Astrocyte of the hippocampus (primary cell): ENCODE data around the gene ENO2.

Experiments used
- DNase-seq: peaks from one replicate; pipeline ENCODE4 v3.0.0; 2011; ENCODE audit warnings: low read depth, low spot score

The ENO2 gene

GRCh38 chr12:6960593-6961277 is 46.4 kb downstream of the ENO2 start:
- no peak for DNase-seq

GRCh38 chr12:6961278-6961694 is 46.9 kb downstream of the ENO2 start:
- peak; percentile 30 for DNase-seq

- DNase-seq = peak; percentile 90
Measured at GRCh38 chr12:6961695-6962284, 47.4 kb downstream of the ENO2 start.

GRCh38 chr12:6962285-6963015 is 48.1 kb downstream of the ENO2 start:
- DNase-seq = no peak

GRCh38 chr12:6963016-6963731 is 48.8 kb downstream of the ENO2 start:
- DNase-seq = no peak

GRCh38 chr12:6963791-6964413 is 49.5 kb downstream of the ENO2 start:
- DNase-seq = no peak

- DNase-seq = no peak
Measured at GRCh38 chr12:6964605-6965025, 50.2 kb downstream of the ENO2 start.

GRCh38 chr12:6965026-6965661 is 50.8 kb downstream of the ENO2 start:
- peak; percentile 93 for DNase-seq

- DNase-seq = no peak
Measured at GRCh38 chr12:6965714-6966113, 51.3 kb downstream of the ENO2 start.

GRCh38 chr12:6966351-6966750 is 52.0 kb downstream of the ENO2 start:
- DNase-seq = no peak

- DNase-seq = no peak
Measured at GRCh38 chr12:6967651-6968100, 53.3 kb downstream of the ENO2 start.

GRCh38 chr12:6968426-6968825 is 54.0 kb downstream of the ENO2 start:
- DNase-seq = no peak

GRCh38 chr12:6970096-6970527 is 55.7 kb downstream of the ENO2 start:
- no peak for DNase-seq
